Activated CD4-positive, CD25-positive, alpha-beta regulatory T cell treated with anti-CD3 and anti-CD28 coated beads, Interleukin-2, amount 50 U/mL, for 72 hours (primary cell): ENCODE measurements around the gene TNFRSF11A.

Experiments
- DNase-seq: peaks from one replicate; pipeline ENCODE4 v3.0.0; 2021

Gene TNFRSF11A

DNA sequence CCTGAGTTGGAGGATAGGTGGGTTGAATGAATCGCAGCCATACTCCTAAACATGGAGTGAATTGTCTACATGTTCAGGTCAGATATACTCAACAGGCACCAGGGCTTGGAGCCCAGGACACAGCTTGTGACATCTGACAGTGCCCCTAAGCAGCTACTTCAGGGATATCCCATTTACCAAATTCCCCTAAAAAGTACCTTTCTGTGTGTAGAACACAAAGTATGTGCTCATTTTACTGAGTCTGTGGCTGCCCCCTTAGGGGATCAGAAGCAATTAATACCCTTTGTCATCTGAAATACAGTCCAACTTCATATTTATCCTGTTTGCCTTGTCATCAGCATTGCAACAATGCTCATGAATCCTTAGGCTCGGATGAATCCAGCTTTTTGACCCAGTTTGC is 20.8 kb downstream of the TNFRSF11A start:
- no peak for DNase-seq

DNA sequence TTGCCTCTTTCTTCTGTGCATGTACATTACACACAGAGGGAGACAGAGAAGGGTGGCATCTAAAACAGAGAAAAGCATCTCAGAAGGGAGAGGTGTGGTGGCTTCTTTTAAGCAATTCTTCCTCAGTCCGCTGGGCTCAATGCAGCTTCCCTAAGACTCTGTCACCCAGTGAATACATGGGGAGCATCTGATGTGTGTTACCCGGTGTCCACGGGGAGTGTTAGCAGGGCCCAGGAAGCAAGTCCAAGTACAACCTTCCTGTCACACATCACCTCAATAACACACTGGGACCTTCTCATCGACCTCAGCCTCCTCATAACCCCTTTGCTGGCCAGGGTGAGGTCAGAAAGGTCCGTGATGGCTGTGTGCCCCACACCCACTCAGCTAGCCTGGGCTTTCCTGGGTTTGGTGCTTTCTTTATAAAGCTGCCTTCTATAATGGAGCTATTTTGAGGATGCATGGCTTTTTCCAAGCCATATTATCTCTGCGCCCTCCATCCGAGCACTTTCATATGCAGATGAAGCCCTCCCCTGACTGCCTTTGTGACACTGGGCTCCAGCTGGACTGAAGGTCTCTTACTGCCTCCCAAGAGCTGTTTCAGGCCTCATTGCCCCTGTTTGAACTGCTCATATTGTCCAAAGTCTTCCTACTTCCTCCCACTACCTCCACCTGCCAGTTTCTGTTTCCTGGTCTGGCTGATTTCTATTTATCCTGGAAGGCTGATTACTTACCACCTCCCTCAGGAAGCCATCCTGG is 21.4 kb downstream of the TNFRSF11A start:
- no peak for DNase-seq

DNA sequence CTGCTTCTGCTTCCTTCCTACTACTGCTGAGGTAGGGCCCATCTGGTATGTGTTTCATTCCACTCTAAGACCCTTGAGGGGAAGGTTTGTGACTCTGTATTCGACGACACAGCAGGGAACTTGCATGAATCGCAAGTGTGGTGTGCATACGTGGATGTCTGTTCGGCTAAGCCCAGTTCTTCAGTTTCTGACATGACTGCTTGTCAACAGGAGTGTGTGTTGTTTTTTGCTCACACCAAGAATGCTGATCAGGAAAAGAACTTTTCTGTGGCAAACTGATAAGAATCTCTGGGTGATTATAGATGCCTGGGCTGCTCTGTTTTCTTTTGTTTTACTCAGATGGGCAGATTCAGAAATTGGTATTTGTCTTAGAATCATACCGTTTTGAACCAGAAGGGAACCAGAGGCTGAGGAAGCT is 22.0 kb downstream of the TNFRSF11A start:
- no peak for DNase-seq

DNA sequence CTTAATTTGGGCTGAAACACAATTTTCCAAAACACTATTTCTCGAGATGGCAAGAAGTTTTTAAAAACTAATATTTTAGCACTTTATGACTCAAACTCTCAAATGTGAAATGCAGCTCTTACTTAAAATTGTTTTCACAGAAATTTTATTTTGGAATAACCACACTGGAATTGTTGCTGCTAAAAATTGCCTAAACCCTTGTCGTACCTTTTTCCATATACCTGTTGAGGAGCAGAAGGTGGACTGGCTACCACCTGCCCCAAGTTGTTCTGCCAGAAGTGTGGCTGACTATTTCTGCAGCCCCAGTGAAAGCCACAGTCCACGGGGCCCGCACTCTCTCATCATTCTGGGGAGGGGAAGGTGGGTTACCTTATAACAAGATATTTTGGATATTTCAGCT is 23.4 kb downstream of the TNFRSF11A start:
- DNase-seq: no peak

DNA sequence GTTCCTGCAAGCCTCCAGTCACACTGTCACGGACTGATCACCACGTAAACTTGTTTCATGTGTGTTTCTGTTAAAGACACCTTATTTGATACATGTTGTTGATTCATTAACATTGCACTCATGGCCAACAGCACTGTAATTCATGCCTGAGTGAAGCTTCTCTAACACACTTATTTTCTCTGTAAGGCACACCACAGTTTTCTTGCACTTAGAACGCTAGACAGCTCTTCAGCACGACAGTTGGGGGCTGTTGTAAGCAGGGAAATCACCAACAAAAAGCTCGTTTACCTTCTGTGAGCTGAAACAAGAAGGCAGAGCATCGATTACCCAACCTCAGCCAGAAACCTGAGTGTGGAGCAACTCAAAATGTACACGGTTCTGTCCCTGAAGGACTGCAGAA is 28.1 kb downstream of the TNFRSF11A start:
- no peak for DNase-seq

DNA sequence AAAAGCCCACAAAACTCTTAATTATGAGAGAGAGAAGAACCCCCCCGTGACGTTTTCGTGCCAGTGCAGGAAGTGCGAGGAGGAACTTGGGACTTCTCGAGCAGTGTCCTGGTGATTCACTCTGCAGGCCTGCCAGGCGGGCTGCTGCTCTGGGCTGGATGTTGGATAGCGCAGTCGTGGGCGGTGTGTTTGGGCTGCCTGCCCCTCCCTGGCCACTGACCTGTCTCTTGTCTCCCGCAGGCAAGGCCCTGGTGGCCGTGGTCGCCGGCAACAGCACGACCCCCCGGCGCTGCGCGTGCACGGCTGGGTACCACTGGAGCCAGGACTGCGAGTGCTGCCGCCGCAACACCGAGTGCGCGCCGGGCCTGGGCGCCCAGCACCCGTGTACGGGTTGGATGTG is 29.0 kb downstream of the TNFRSF11A start:
- DNase-seq: no peak

DNA sequence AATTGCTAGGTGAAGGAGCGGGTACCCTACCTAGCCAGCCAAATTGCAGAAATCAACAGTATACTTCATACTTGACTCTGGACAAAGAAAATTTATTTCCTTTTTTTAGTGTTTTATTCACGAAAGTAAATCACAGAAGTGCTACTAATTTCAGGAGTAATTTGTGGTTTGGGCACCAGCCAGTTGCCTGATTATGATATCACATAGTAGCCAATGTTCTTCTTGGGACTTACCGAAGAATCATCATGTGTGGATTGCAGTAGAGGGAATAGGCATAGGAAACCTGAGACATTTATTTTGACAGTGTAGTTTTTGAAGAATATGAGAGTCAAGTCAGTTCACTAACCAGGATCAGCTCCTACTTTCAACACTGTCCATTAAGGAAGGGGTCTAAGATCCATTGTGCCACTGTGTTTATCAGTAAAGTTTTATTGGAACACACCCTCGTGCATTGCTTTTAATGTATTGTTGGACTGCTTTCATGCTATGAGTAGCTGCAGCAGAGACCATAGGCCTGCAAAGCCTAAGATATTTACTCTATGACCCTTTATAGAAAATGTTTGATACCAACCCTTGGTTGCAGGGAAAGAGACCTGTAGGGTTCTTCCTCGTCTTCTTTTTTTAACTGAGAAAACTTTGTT is 32.1 kb downstream of the TNFRSF11A start:
- no peak for DNase-seq

DNA sequence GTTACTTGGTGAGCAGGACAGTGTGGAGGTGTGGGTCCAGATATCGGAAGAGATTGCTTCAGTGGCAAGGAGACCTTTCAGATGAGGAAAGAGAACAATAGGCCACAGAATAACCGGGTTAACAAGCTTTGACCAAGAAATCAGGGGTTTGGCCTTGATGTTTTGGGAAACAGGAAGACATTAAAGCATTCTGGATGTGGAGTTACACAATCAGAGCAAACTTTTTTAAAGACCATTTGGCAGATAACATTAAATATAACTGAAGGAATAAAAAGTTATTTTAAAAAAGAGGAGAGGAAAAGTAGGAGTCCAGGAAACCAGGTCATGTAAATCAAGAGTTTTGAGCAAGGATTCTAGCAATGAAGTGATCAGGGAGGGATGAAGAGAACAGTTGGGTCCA is 35.7 kb downstream of the TNFRSF11A start:
- no peak for DNase-seq

DNA sequence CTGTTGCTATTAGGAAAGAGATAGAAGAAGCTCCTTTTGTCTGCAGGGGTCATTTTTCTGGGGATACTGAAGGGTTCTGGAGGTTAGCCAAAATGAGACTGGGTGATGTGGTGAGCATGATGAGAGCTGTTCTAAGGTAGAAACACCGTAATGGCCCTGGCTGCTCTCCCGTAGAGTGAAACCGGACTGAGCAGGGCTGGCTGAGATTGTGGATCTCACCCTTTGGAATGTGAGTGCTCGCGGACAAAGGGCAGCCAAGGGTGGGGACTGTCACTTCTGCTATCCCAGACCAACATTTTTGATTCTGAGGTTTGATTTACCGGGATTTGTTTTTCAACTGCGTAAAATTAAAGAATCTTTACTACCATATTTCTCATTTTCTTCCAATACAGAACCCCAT is 36.2 kb downstream of the TNFRSF11A start:
- DNase-seq: no peak

DNA sequence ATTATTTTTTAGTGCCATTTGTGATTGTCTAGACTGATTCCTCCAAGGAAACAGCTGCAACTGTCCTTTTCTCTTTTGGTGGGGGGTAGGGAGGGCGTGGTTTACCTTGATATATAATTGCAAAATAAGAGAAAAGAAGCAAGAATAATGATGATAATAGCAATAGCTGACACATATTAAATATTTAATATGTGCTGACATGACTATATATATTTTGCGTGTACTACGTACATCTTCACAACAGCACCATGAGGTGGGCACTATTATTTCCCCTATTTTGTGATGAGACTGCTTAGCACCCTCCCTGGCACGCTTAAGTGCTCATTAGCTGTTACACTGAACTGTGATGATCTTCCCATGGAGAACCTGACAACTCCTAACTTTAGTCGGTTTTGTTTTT is 39.4 kb downstream of the TNFRSF11A start:
- no peak for DNase-seq

DNA sequence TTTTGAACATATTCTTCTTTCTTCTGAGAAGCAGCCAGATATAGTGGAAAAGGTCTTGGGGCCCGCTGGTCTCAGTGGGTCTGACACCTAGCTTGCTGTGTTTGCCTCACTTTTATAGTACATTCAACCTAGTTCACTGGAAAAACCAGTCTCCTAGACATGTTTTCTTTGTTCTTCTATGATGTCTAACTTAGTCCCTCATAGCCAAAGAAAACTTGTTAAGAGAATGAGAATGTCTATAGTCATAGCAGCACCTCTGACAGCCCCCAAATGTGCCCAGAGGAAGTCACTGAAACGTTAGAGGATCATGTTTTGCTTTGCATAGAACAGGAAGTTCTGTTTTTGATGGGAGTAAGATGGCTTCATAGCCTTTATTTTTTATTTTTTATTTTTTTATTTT is 40.3 kb downstream of the TNFRSF11A start:
- DNase-seq: no peak

DNA sequence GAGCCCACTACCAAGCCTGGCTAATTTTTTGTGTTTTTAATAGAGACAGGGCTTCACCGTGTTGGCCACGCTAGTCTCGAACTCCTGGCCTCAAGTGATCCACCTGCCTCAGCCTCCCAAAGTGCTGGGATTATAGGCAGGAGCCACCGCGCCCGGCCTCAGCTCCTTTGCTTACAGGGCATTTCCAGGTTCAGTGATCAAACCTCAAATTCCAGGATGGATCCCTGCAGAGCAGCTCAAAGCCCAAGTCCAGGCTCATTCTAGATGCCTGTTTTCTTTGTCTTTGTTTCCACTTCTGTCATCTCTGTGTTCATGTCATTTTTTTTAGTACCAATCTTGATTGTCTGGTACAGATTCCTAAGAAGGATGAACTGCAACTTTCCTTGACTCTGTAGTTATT is 41.9 kb downstream of the TNFRSF11A start:
- no peak for DNase-seq

DNA sequence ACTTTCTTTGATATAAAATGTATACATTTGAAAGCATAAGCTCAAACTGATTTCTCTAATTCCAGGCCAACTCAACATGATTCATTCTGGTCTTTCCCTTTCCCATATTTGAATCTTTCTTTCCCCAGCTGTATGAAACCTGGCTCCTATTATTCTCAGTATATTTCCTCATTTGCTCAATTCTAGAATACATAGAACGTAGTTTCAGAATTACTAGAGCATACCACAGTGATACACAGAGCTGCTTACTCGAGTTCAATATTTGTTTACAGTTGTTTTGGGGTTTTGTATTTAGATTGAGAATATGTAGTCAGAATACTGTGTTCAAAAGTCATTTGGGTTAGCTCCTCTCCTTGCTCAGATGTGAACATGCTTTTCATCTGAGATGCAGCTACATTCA is 43.0 kb downstream of the TNFRSF11A start:
- no peak for DNase-seq

DNA sequence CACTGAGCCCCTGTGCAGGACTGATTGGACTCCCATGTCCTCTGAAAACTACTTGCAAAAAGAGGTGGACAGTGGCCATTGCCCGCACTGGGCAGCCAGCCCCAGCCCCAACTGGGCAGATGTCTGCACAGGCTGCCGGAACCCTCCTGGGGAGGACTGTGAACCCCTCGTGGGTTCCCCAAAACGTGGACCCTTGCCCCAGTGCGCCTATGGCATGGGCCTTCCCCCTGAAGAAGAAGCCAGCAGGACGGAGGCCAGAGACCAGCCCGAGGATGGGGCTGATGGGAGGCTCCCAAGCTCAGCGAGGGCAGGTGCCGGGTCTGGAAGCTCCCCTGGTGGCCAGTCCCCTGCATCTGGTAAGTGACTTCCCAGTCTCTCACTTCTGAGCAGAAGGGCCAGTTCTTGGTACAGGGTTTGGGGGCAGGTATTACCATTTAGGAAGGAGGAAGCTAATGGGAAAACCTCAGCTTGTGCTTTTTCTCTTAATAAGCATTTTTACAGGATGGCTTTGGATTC is 44.1 kb downstream of the TNFRSF11A start:
- no peak for DNase-seq

DNA sequence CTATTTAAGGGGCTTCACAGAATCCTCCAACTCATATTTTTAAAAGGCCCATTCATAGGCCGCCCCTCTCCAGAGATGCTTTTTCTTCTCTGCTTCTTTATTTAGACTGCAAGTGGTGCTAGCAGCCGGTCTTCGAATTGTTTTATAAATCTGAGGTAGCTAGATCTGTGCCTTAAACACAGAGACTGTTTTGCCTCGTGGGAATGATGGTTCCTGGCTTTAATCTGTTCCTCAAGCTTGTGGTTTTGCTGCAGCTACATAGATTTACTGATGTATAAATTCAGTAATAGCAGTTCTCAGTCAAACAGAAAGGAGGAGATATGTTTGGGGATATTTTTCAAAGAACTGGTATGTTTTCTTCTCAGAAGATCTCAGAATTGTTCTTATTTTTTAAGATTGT is 45.3 kb downstream of the TNFRSF11A start:
- DNase-seq: no peak

DNA sequence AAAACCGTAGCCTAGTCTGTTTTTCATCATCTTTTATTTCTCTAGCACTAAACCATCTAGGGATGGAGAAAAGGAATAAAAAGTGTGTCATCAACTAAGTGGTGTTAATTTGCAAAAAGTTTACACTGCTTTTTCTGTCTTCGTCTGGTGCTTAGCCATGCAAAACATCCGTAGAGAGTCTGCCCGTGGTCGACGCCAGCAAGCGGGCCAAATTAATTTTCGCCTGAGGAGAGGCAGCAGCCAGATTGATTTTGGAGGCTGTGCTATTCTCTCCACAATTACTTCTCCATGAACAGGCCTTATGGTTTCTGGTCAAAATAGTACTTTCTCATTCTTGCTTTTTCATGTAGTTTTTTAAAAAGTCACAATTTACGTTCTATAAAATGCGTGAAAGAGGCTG is 46.3 kb downstream of the TNFRSF11A start:
- DNase-seq: no peak

DNA sequence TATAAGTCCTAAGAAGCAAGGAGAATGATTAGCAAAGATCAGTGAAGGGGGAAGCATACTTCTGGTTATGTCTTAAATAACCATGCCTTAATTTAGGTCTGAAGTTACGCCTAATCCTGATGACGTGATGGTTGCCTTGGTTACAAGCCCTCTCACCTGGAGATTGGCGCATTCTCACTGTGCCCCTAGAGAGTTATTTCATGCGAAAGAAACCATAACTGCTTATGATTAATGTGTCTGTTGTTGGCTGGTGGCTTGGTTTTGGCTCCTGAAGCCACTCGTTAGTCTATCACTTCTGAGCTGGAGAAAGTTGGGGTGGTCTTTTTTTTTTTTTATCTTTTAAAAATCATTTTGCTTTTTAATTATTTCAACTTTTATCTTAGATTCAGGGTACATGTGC is 47.0 kb downstream of the TNFRSF11A start:
- no peak for DNase-seq

DNA sequence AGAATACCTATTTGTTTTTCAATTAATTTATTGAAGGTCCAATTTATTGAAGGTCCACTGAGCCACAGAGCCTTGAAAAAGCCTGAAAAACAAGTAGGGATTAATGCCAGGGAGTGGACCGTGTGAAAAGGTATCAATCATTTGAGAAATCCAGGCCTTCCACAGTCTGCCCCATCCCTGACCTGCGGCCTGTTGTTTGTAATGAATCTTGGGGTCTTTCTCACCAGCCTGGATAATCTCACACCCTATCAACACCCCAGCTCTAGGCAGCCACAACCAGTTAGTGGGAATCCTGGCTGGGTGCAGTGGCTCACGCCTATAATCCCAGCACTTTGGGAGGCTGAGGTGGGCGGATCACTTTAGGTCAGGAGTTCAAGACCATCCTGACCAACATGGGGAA is 47.8 kb downstream of the TNFRSF11A start:
- DNase-seq: no peak

DNA sequence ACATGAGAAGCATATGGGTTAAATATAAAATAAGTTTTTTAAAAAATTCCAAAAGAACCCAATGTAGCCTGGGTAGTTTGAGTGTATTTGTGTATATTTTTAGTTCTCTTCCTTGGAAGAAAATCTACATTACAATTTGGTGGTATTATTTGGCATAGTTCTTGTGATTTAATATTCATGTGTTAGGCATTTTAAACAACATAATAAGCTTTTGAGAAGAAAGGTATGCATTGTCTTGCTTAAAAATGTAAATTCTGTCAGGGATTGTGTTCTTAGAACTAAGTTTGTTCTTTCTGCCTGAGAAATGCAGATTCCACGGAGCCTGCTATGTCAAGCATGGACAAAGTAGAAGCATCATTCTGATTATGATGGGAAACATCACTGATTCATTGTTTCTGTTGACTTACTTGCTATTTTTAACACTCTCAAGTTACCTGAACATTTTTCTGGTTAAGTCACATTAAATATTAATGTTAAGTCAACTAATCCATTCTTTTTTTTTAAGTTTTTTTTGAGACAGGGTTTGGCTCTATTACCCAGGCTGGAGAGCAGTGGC is 49.4 kb downstream of the TNFRSF11A start:
- DNase-seq: no peak

DNA sequence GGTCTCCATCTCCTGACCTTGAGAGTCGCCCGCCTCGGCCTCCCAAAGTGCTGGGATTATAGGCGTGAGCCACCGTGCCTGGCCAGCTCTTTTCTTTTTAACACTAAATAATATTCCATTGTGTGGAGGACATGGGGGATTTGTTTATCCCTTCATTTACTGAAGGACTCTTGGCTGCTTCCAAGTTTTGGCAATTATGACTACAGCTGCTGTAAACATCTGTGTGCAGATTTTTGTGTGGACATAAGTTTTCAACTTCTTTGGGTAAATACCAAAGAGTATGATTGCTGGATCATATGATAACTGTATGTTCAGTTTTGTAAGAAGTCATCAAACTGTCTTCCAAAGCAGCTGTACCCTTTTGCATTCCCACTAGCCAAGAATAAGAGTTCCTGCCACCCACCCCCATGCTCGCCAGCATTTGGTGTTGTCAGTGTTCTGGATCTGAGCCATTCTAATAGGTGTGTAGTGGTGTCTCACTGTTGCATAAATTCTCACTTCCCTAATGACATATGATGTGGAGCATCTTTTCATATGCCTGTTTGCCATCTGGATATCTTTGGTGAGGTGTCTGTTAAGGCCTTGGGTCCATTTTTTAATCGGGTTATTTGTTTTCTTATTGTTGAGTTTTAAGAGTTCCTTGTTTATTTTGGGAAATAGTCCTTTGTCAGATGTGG is 52.2 kb downstream of the TNFRSF11A start:
- DNase-seq: no peak

DNA sequence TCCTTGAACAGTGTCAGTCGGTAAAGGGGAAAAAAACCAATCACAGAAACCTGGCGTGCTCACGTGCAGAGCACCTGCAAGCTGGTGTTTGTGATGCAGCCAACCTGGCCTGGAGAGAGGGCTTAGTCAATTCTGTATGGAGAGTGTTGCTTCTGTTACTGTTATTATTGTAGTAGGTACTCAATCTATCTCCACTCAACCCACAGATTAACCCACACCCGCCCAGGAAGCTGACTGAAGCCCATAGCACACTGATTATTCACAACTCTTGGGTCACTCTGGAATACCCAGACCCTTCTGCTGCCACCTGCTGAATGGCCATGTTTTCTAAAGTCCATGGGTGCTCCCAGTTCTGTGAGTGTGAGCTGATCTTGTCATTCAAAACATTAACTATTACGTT is 53.9 kb downstream of the TNFRSF11A start:
- no peak for DNase-seq

DNA sequence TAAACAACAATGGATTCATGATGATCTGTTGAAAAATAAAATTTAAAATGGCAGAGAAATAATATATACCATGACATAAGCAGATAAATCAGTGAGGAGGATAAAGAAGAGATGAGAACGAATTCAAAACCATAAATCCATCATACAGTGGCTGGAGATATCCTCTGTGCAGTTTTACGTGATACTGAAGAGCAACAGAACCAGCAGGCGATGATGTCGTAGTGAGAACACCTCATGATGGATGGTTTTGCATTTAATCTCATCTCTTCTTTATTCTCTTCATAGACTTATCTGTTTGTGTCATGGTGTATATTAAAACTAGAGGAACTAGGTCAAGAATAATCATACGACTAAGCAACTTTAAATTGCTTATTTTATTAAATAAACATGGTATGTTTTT is 56.3 kb downstream of the TNFRSF11A start:
- DNase-seq: no peak

DNA sequence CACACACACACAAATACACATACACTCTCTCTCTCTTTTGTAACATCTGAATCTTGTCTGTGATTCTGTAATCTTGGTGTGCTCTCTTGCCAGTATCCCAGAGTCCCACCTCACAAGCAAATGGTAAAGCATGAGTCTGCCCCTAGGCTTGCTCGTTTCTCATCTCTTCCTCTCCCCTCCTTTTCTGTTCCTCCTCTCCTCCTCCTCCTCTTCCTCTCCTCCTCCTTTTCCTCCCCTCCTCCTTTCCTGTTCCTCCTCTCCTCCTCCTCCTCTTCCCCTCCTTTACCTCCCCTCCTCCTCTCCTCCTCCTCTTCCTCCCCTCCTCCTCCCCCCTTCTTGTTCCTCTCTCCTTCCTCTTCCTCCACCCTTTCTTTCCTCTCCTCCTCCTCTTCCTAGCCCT is 59.0 kb downstream of the TNFRSF11A start:
- DNase-seq: no peak

DNA sequence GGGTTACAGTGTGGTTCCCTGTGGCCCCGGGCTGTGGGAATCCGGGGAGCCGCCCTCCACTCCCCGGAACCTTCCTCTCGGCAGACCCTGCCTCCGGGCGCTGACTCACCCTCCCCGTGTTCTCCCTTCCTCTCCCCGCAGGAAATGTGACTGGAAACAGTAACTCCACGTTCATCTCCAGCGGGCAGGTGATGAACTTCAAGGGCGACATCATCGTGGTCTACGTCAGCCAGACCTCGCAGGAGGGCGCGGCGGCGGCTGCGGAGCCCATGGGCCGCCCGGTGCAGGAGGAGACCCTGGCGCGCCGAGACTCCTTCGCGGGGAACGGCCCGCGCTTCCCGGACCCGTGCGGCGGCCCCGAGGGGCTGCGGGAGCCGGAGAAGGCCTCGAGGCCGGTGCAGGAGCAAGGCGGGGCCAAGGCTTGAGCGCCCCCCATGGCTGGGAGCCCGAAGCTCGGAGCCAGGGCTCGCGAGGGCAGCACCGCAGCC is 59.5 kb downstream of the TNFRSF11A start:
- no peak for DNase-seq
